Measurements from ENCODE around the gene PPT1. TPM values are rescaled to one million over a fixed set of nuclear protein-coding genes. Genes with fewer than 3 reads are reported as not detected.

Gene PPT1
- total RNA-seq, 1 experiment from 2014 or later = 107 TPM

GRCh38 chr1:40092241-40092640, 4.8 kb downstream of the PPT1 start (continued):
- TF ChIP-seq, protein P1, sequence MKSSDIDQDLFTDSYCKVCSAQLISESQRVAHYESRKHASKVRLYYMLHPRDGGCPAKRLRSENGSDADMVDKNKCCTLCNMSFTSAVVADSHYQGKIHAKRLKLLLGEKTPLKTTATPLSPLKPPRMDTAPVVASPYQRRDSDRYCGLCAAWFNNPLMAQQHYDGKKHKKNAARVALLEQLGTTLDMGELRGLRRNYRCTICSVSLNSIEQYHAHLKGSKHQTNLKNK (CRISPR knock-in tag; IDR thresholded peaks at IDR 0.05) = no peak
- TF ChIP-seq IRF2 (CRISPR knock-in tag; IDR thresholded peaks at IDR 0.05; ENCODE audit: borderline replicate concordance, low read depth) (no peak), ATF1 (CRISPR knock-in tag; IDR thresholded peaks at IDR 0.05) (no peak), ZNF512 (CRISPR knock-in tag; IDR thresholded peaks at IDR 0.05; ENCODE audit: borderline replicate concordance) (no peak), USF1 (CRISPR knock-in tag; IDR thresholded peaks at IDR 0.05) (no peak), NR1H2 (CRISPR knock-in tag; IDR thresholded peaks at IDR 0.05) (no peak)

DNA sequence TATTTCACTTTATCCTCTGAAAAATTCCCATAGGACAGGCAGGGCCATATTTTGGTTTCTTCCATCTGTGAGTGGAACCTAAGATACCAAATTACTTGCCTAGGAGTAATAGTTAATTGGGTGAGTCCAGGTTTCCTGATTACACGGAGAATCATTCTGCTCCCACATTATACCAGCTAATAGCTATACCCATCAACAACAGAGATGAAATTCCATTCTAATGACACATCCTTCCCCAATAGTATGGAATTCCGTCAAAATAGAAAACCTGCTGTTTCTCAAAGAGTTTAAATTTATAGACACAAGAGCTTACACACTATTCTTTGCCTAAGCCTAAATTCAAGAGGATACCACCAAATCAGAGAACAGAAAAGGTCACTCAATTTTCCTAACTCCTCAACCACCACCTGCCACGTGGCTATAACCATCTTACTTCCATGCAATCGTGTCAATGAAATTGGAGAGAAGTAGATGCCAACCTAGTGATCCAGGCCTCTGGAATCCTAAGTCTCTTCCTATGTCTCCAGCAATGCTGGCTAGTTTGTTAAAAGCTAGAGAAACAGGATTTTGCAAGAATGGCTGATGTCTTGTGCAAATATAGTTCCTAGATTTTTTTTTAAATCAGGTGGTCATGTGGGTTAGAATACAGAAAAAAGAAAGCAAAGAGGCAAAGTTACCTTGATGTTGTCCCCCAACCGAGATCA, 6.2 kb downstream of the PPT1 start:
- ChIA-PET CTCF (interaction anchor here (1.1 to 1.2 kb wide), 2 partner anchors 53 to 248 kb away, joined by 5 to 7 read pairs; no protein-coding TSS in a partner anchor), POLR2A (no interaction called here)
- no peak overlapping the region for H3K4me3 Mint-ChIP-seq
- no peaks in the 10 kb centered on the region for H3K9me3 Mint-ChIP-seq
- no peaks in the 10 kb centered on the region for H3K27me3 Mint-ChIP-seq (ENCODE audit: low read depth)
- H3K27ac Mint-ChIP-seq = no peak overlapping the region
- DNase-seq (ENCODE audit: low spot score) (no peak), ATAC-seq (no peak)
- peaks cover 41% of the 10 kb centered on the region for H3K36me3 Mint-ChIP-seq
- peaks cover 4% of the 10 kb centered on the region for H3K4me1 Mint-ChIP-seq
- TF ChIP-seq RORB (CRISPR knock-in tag; IDR thresholded peaks at IDR 0.05) (no peak), EMX1 (CRISPR knock-in tag; IDR thresholded peaks at IDR 0.05) (no peak), CDX4 (CRISPR knock-in tag; IDR thresholded peaks at IDR 0.05; ENCODE audit: borderline replicate concordance) (no peak), PRDM15 (CRISPR knock-in tag; IDR thresholded peaks at IDR 0.05) (no peak), GABPB1 (CRISPR knock-in tag; IDR thresholded peaks at IDR 0.05) (no peak), AFF4 (CRISPR knock-in tag; IDR thresholded peaks at IDR 0.05; ENCODE audit: borderline replicate concordance) (no peak), ZNF219 (CRISPR knock-in tag; IDR thresholded peaks at IDR 0.05; ENCODE audit: borderline replicate concordance) (no peak), FOXP4 (CRISPR knock-in tag; IDR thresholded peaks at IDR 0.05) (no peak), SP1 (CRISPR knock-in tag; conservative IDR thresholded peaks at IDR 0.05) (no peak), ZNF423 (CRISPR knock-in tag; IDR thresholded peaks at IDR 0.05) (no peak)
- TF ChIP-seq, protein P2, sequence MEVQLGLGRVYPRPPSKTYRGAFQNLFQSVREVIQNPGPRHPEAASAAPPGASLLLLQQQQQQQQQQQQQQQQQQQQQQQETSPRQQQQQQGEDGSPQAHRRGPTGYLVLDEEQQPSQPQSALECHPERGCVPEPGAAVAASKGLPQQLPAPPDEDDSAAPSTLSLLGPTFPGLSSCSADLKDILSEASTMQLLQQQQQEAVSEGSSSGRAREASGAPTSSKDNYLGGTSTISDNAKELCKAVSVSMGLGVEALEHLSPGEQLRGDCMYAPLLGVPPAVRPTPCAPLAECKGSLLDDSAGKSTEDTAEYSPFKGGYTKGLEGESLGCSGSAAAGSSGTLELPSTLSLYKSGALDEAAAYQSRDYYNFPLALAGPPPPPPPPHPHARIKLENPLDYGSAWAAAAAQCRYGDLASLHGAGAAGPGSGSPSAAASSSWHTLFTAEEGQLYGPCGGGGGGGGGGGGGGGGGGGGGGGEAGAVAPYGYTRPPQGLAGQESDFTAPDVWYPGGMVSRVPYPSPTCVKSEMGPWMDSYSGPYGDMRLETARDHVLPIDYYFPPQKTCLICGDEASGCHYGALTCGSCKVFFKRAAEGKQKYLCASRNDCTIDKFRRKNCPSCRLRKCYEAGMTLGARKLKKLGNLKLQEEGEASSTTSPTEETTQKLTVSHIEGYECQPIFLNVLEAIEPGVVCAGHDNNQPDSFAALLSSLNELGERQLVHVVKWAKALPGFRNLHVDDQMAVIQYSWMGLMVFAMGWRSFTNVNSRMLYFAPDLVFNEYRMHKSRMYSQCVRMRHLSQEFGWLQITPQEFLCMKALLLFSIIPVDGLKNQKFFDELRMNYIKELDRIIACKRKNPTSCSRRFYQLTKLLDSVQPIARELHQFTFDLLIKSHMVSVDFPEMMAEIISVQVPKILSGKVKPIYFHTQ (CRISPR knock-in tag; IDR thresholded peaks at IDR 0.05) = no peak
